ENCODE data around the gene IL16.

DNA sequence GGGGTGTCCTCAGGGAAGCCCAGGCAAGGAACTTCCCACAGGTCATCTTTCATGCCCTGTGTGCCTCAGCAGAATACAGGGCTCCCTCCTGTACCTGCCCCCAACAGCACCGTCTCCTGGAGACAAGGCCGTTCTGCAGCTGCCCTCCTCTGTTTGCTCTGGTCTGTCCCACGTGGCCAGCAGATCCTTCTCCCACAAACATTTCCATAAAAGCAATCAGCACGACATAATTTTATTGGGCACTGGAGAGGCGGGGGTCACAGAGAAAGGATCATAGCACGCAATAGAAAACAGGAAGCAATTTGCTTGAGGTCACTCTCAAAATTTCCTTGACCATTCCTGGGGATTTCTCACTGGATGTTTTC lies 97.8 kb downstream of the IL16 start:
- TF ChIP-seq TAF1 (IDR thresholded peaks at IDR 0.05; ENCODE audit: borderline replicate concordance, low read depth, low read length), result no peak
- no peak for TF ChIP-seq POLR2A (IDR thresholded peaks at IDR 0.05; ENCODE audit: low read depth, low read length)
